Ectodermal cell (in vitro differentiated cells): ENCODE measurements around the gene PTPRB.

ENCODE experiments used
- H3K27ac ChIP-seq: 2 replicates; pipeline ENCODE4 v1.7.0; 2013; ENCODE audit warnings: mild to moderate bottlenecking, low read depth, low read length; ENCODE audit not compliant: insufficient read depth, poor library complexity, severe bottlenecking
- H3K27me3 ChIP-seq: 2 replicates; pipeline ENCODE4 v1.7.0; 2013; ENCODE audit warnings: mild to moderate bottlenecking, low read length; ENCODE audit not compliant: insufficient read depth, control insufficient read depth, poor library complexity, severe bottlenecking
- H3K36me3 ChIP-seq: one replicate; pipeline ENCODE4 v1.7.0; 2013; ENCODE audit warnings: low read length; ENCODE audit not compliant: control insufficient read depth, insufficient read depth
- H3K4me1 ChIP-seq: one replicate; pipeline ENCODE4 v1.7.0; 2013; ENCODE audit warnings: low read length; ENCODE audit not compliant: control insufficient read depth, insufficient read depth
- H3K4me3 ChIP-seq: 2 replicates; pipeline ENCODE4 v1.7.0; 2013; ENCODE audit warnings: low read depth, low read length, control low read depth; ENCODE audit not compliant: insufficient read depth
- H3K9me3 ChIP-seq: 2 replicates; pipeline ENCODE4 v1.7.0; 2013; ENCODE audit warnings: mild to moderate bottlenecking, low read length, moderate library complexity; ENCODE audit not compliant: control insufficient read depth
- WGBS, 2 experiments: methylation state at CpG; one replicate each; pipeline ENCODE4 v1.1.7; 2013; ENCODE audit warnings: missing lambda C conversion rate in 2 of 2; 5-methylcytosine and 5-hydroxymethylcytosine counted together

PTPRB gene

DNA sequence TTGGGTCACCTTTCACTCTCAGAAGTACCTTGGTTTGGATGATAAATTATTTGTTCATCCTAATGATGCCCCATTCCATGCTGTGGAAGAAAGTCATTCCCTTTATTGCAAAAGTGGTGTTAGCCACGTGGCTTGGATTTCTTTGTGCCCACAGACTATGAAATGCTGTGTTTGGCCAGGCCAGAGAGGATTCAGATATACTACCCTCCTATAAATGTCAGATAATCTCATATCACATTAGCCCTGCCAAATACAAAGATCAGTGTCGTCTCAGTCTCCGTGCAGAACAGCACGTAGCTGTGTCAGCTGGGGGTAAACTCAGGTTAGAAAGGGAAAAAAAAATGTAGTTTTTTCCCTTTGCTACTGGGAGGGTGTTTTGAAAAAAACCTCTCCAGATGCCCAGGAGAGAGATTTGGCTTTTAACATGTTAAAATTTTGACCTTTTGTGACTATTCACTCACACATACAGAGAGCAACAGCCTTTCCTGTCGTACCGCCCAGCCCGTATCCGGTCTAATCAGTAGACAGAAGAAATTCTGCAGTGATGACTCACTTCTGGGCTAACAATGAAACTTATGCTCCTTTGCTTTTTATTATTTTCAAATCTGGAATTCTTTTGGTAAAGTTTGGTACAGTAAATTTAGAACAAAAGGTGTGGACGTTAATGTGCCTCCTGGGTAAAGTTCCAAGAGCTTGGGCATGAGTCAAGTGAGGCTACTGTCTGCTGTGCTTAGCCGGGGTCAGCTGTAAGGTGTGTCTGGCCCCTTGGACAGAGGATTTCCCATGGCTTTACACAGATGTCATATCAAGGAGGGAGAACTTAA, 8.5 kb upstream of the PTPRB start:
- no peaks in the 10 kb centered on the region for H3K27me3 ChIP-seq
- H3K36me3 ChIP-seq: no peaks in the 10 kb centered on the region
- no peaks in the 10 kb centered on the region for H3K4me1 ChIP-seq
- WGBS, 2 experiments: 39 to 50% methylated on average over 10 of the region's 10 CpGs
- H3K9me3 ChIP-seq: no peaks in the 10 kb centered on the region
- H3K27ac ChIP-seq: no peak overlapping the region
- H3K4me3 ChIP-seq: no peak overlapping the region

DNA sequence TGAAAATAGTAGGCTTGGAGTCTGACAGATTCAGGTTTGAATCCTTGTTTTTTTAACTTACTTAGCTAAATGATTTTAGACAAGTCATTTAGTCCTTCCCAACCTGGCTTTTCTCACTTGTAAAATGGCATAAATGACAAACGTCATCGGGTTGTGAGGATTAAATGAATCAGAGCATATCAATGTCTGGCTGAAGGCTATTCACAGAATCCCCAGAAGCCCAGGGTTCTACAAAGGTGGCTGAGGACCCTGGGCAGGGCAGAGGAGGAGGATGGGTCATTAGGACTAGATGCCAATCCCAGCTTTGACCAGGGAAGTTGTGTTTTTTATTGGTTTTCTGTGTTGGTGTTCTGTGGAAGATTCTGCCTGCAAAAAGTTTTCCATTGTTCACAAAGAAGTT, 7.6 kb upstream of the PTPRB start:
- no peaks in the 10 kb centered on the region for H3K36me3 ChIP-seq
- no peaks in the 10 kb centered on the region for H3K27me3 ChIP-seq
- H3K9me3 ChIP-seq: no peaks in the 10 kb centered on the region
- WGBS, 2 experiments: 85 to 95% methylated on average over 2 of the region's 2 CpGs
- no peaks in the 10 kb centered on the region for H3K4me1 ChIP-seq
- H3K27ac ChIP-seq: no peak overlapping the region
- no peak overlapping the region for H3K4me3 ChIP-seq

GRCh38 chr12:70643939-70644338, 6.7 kb upstream of the PTPRB start:
- H3K27ac ChIP-seq: no peak overlapping the region
- no peaks in the 10 kb centered on the region for H3K4me1 ChIP-seq
- 60 to 97% methylated on average over 1 to 3 of the region's 3 CpGs for WGBS, 2 experiments
- H3K27me3 ChIP-seq: no peaks in the 10 kb centered on the region
- H3K36me3 ChIP-seq: no peaks in the 10 kb centered on the region
- H3K9me3 ChIP-seq: no peaks in the 10 kb centered on the region
- H3K4me3 ChIP-seq: no peak overlapping the region

DNA sequence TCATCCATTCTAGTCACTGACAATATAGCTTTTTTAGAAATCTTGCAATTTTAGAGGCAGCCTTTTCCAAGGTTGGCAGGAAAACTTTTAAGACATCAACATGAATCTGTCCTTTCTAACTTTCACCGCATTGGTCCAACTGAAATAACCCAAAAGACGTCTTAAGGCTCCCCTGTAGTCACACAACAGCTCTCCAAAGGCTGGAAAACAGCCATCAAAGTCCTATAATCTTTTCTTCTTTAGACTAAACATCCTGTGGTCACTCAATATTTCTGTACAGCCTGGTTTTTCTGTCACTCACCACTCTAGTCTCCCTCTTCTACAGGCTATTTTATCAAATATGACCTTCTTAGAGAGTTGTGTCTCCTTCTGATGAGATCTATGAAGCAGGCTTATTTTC, 4.5 kb upstream of the PTPRB start:
- Histone ChIP-seq H3K4me1 (no peaks in the 10 kb centered on the region), H3K36me3 (no peaks in the 10 kb centered on the region), H3K27me3 (no peaks in the 10 kb centered on the region), H3K4me3 (no peak overlapping the region), H3K9me3 (no peaks in the 10 kb centered on the region), H3K27ac (no peak overlapping the region)
- 88 to 91% methylated on average over 2 of the region's 2 CpGs for WGBS, 2 experiments

DNA sequence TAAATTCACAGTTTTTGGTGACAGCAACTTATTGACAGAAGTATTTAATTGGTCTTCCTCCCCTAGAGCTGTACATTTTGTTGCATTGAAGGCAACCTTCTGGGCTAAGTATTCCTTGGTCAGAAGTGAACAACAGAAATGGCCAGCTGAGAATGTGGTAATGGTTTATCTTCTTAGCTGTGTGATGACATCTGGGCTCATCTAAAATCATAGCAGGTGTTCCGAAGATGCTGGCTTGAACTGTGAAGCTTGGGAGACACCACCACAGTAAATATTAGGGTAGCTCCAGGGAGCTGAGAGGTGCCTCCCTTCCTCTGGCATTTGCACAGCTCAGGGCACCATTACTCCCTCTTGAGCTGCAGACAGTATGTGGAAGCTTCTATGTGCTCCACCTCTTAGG, 3.7 kb upstream of the PTPRB start:
- Histone ChIP-seq H3K4me3 (no peak overlapping the region), H3K27me3 (no peaks in the 10 kb centered on the region), H3K27ac (no peak overlapping the region), H3K36me3 (no peaks in the 10 kb centered on the region), H3K9me3 (no peaks in the 10 kb centered on the region), H3K4me1 (no peaks in the 10 kb centered on the region)
- 91 to 100% methylated on average over 1 of the region's 1 CpG for WGBS, 2 experiments

GRCh38 chr12:70639535-70639934, 2.3 kb upstream of the PTPRB start:
- 97 to 100% methylated on average over 1 to 2 of the region's 2 CpGs for WGBS, 2 experiments
- H3K36me3 ChIP-seq: no peaks in the 10 kb centered on the region
- H3K4me1 ChIP-seq: no peaks in the 10 kb centered on the region
- no peak overlapping the region for H3K27ac ChIP-seq
- no peak overlapping the region for H3K4me3 ChIP-seq
- no peaks in the 10 kb centered on the region for H3K9me3 ChIP-seq
- H3K27me3 ChIP-seq: no peaks in the 10 kb centered on the region

DNA sequence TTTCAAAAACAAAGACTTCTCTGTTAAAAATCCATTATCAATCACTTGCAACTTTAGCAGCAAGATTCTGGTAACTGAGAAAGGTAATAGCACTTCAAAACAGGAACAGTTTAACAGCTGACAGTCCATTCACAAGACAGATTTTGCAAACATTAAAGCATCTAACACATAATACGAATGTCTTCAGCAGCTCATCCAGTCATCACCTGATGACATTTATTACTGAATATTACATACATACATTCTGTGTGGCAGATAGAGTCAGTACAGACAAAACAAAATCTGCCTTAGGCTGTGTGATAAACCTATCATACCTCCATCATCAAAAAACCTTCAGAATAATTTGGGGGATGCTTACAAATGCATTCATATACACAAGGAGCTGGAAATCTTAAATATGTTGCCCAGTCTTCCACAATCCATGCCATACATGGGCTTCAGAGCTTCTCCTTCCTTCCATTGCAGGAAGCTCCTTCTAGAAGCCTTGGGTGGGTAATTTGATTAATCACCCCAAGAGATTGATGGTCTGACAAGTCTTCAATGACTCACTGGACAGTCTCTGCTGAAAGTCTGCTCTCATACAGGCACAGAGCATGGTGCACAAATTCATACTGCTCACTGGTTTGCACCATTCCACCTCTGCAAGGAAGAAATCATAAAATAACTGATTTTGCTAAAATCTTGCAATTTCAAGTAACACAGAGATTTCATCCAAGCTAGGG, 1.6 kb upstream of the PTPRB start:
- no peaks in the 10 kb centered on the region for H3K4me1 ChIP-seq
- no peaks in the 10 kb centered on the region for H3K9me3 ChIP-seq
- 96 to 100% methylated on average over 1 of the region's 1 CpG for WGBS, 2 experiments
- H3K27ac ChIP-seq: no peak overlapping the region
- no peaks in the 10 kb centered on the region for H3K36me3 ChIP-seq
- H3K4me3 ChIP-seq: no peak overlapping the region
- H3K27me3 ChIP-seq: no peaks in the 10 kb centered on the region

GRCh38 chr12:70635755-70636154, 1.5 kb downstream of the PTPRB start:
- H3K27ac ChIP-seq: no peak overlapping the region
- H3K36me3 ChIP-seq: no peaks in the 10 kb centered on the region
- H3K4me3 ChIP-seq: no peak overlapping the region
- H3K27me3 ChIP-seq: no peaks in the 10 kb centered on the region
- WGBS, 2 experiments: 94 to 95% methylated on average over 6 of the region's 7 CpGs
- no peaks in the 10 kb centered on the region for H3K4me1 ChIP-seq
- no peaks in the 10 kb centered on the region for H3K9me3 ChIP-seq

DNA sequence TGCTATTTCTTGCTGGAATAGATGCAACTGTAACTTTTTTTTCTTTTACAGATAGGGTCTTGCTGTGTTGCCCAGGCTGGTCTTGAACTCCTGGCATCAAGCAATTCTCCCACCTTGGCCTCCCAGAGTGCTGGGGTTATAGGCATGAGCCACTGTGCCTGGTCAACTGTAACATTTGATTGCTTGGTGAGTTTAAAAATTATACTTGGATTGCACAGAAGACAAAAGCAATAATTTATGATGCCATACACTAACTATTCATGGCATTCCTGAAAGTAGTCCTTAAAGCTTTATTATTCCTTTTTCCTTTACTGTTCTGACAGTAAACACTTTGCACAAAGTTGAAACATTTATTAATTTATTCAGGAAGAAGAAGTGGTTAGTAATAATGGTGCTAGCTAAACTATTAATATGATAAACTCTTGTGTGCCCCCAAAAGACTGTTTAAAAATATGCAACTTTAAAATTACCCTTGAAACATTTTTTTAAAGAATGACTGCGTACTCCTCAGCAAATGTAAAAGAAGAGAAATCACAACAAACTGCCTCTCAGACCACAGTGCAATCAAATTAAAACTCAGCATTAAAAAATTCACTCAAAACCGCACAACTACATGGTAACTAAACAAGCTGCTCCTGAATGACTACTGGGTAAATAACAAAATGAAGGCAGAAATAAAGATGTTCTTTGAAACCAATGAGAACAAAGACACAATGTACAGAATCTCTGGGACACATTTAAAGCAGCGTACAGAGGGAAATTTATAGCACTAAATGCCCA, 8.3 kb downstream of the PTPRB start:
- Histone ChIP-seq H3K36me3 (no peaks in the 10 kb centered on the region), H3K4me3 (no peak overlapping the region), H3K27ac (no peak overlapping the region), H3K27me3 (no peaks in the 10 kb centered on the region), H3K9me3 (no peaks in the 10 kb centered on the region), H3K4me1 (no peaks in the 10 kb centered on the region)
- 86 to 92% methylated on average over 2 to 3 of the region's 3 CpGs for WGBS, 2 experiments

- Histone ChIP-seq H3K4me3 (no peak overlapping the region), H3K4me1 (no peaks in the 10 kb centered on the region), H3K9me3 (no peaks in the 10 kb centered on the region), H3K27ac (no peak overlapping the region), H3K36me3 (no peaks in the 10 kb centered on the region), H3K27me3 (no peaks in the 10 kb centered on the region)
- 90 to 92% methylated on average over 5 of the region's 5 CpGs for WGBS, 2 experiments
Observed at GRCh38 chr12:70627677-70628076, 9.6 kb downstream of the PTPRB start.
